H9 (cell line): ENCODE data around the gene COL17A1. TPM values are rescaled to one million over a fixed set of nuclear protein-coding genes. Genes with fewer than 3 reads are reported as not detected.

ENCODE experiments used
- DNase-seq: peaks from one replicate; pipeline ENCODE4 v3.0.0-alpha.2; 2017
- H2AFZ ChIP-seq: one replicate; pipeline ENCODE4 v1.6.1; 2013; ENCODE audit warnings: mild to moderate bottlenecking, low read length, control low read depth, moderate library complexity
- H2AK5ac ChIP-seq: 2 replicates; pipeline ENCODE4 v1.6.1; 2013; ENCODE audit warnings: low read length, control low read depth, mixed read lengths; ENCODE audit not compliant: insufficient read length
- H2BK120ac ChIP-seq: one replicate; pipeline ENCODE4 v1.6.1; 2013; ENCODE audit warnings: low read depth, mild to moderate bottlenecking, low read length, control low read depth, inconsistent platforms; ENCODE audit not compliant: poor library complexity, severe bottlenecking
- H2BK12ac ChIP-seq: 2 replicates; pipeline ENCODE4 v1.6.1; 2013; ENCODE audit warnings: low read length, control low read depth, mixed read lengths, low read depth; ENCODE audit not compliant: insufficient read length
- H2BK15ac ChIP-seq: 2 replicates; pipeline ENCODE4 v1.6.1; 2013; ENCODE audit warnings: low read depth, low read length, control low read depth
- H2BK20ac ChIP-seq: one replicate; pipeline ENCODE4 v1.6.1; 2013; ENCODE audit warnings: low read depth, mild to moderate bottlenecking, low read length, control low read depth, inconsistent platforms; ENCODE audit not compliant: poor library complexity, severe bottlenecking
- H2BK5ac ChIP-seq: 2 replicates; pipeline ENCODE4 v1.6.1; 2013; ENCODE audit warnings: low read length, control low read depth, mixed read lengths; ENCODE audit not compliant: insufficient read length
- H3K14ac ChIP-seq: 2 replicates; pipeline ENCODE4 v1.6.1; 2013; ENCODE audit warnings: low read length, control low read depth; ENCODE audit not compliant: insufficient read depth
- H3K18ac ChIP-seq: 2 replicates; pipeline ENCODE4 v1.6.1; 2013; ENCODE audit warnings: low read depth, mild to moderate bottlenecking, mixed read lengths, low read length, control low read depth; ENCODE audit not compliant: insufficient read length
- H3K23ac ChIP-seq: 2 replicates; pipeline ENCODE4 v1.6.1; 2013; ENCODE audit warnings: low read length, control low read depth, mixed read lengths, low read depth; ENCODE audit not compliant: insufficient read length
- H3K23me2 ChIP-seq: 2 replicates; pipeline ENCODE4 v1.6.1; 2013; ENCODE audit warnings: low read depth, mild to moderate bottlenecking, mixed read lengths, low read length, control low read depth; ENCODE audit not compliant: insufficient read length, poor library complexity, severe bottlenecking
- H3K27ac ChIP-seq: 2 replicates; pipeline ENCODE4 v1.5.1; 2013; ENCODE audit warnings: low read length, control low read depth, mixed read lengths, low read depth; ENCODE audit not compliant: insufficient read length
- H3K27me3 ChIP-seq: 2 replicates; pipeline ENCODE4 v1.6.1; 2013; ENCODE audit warnings: low read length, control low read depth, inconsistent platforms; ENCODE audit not compliant: insufficient read depth
- H3K4ac ChIP-seq: 2 replicates; pipeline ENCODE4 v1.6.1; 2013; ENCODE audit warnings: low read depth, mild to moderate bottlenecking, control low read depth, inconsistent platforms, low read length, moderate library complexity
- H3K4me1 ChIP-seq: 2 replicates; pipeline ENCODE4 v1.6.1; 2013; ENCODE audit warnings: low read length, control low read depth, inconsistent platforms; ENCODE audit not compliant: insufficient read depth
- H3K4me2 ChIP-seq: 2 replicates; pipeline ENCODE4 v1.6.1; 2013; ENCODE audit warnings: low read length, control low read depth, mixed read lengths; ENCODE audit not compliant: insufficient read length, insufficient read depth
- H3K56ac ChIP-seq: 2 replicates; pipeline ENCODE4 v1.6.1; 2013; ENCODE audit warnings: low read depth, mild to moderate bottlenecking, mixed read lengths, low read length, control low read depth; ENCODE audit not compliant: insufficient read length
- H3K79me1 ChIP-seq: 2 replicates; pipeline ENCODE4 v1.6.1; 2013; ENCODE audit warnings: low read depth, mild to moderate bottlenecking, moderate library complexity, low read length, control low read depth, inconsistent platforms; ENCODE audit not compliant: insufficient read depth, poor library complexity, severe bottlenecking
- H3K79me2 ChIP-seq: 2 replicates; pipeline ENCODE4 v1.6.1; 2013; ENCODE audit warnings: low read length, control low read depth, inconsistent platforms; ENCODE audit not compliant: insufficient read depth
- H3K9ac ChIP-seq: 2 replicates; pipeline ENCODE4 v1.6.1; 2013; ENCODE audit warnings: low read length, control low read depth, mixed read lengths; ENCODE audit not compliant: insufficient read length; ENCODE audit errors: extremely low read depth
- H3K9me3 ChIP-seq: one replicate; pipeline ENCODE4 v1.6.1; 2013; ENCODE audit warnings: low read depth, low read length, inconsistent platforms; ENCODE audit not compliant: control insufficient read depth
- H3T11ph ChIP-seq: one replicate; pipeline ENCODE4 v1.6.1; 2013; ENCODE audit warnings: mild to moderate bottlenecking, low read length, control low read depth, inconsistent platforms
- H4K20me1 ChIP-seq: one replicate; pipeline ENCODE4 v1.6.1; 2013; ENCODE audit not compliant: control insufficient read depth, insufficient read length, insufficient read depth
- H4K5ac ChIP-seq: 2 replicates; pipeline ENCODE4 v1.6.1; 2013; ENCODE audit warnings: low read depth, mild to moderate bottlenecking, mixed read lengths, low read length, control low read depth; ENCODE audit not compliant: insufficient read length
- H4K8ac ChIP-seq: replicated peaks from 2 replicates; pipeline ENCODE4 v1.6.1; 2013; ENCODE audit warnings: low read length, control low read depth, mixed read lengths, low read depth; ENCODE audit not compliant: insufficient read length
- H4K91ac ChIP-seq: 2 replicates; pipeline ENCODE4 v1.6.1; 2013; ENCODE audit warnings: low read depth, mild to moderate bottlenecking, moderate library complexity, mixed read lengths, low read length, control low read depth; ENCODE audit not compliant: insufficient read length
- H3K27ac Mint-ChIP-seq, 3 experiments: 2 replicates in 2 of 3; 3 replicates in 1 of 3; pipeline ENCODE4 v1.8.0; 2020 to 2021; ENCODE audit warnings: mixed read lengths in 3 of 3, mild to moderate bottlenecking in 1 of 3, moderate library complexity in 1 of 3
- H3K27me3 Mint-ChIP-seq: 2 replicates; pipeline ENCODE4 v1.8.0; 2021; ENCODE audit warnings: low read depth, mild to moderate bottlenecking, moderate library complexity, mixed read lengths
- H3K36me3 Mint-ChIP-seq, 3 experiments: 2 replicates in 2 of 3; 3 replicates in 1 of 3; pipeline ENCODE4 v1.8.0; 2020 to 2021; ENCODE audit warnings: low read depth in 3 of 3, mixed read lengths in 3 of 3; ENCODE audit not compliant: insufficient read depth in 1 of 3
- H3K4me1 Mint-ChIP-seq, 2 experiments: 2 replicates each; pipeline ENCODE4 v1.8.0; 2020; ENCODE audit warnings: mixed read lengths in 2 of 2
- H3K4me3 Mint-ChIP-seq, 2 experiments: 2 replicates in 1 of 2; 3 replicates in 1 of 2; pipeline ENCODE4 v1.8.0; 2020 to 2021; ENCODE audit warnings: mild to moderate bottlenecking in 2 of 2, mixed read lengths in 2 of 2, moderate library complexity in 1 of 2
- H3K9me3 Mint-ChIP-seq, 2 experiments: 2 replicates in 1 of 2; 3 replicates in 1 of 2; pipeline ENCODE4 v1.8.0; 2020; ENCODE audit warnings: mild to moderate bottlenecking in 2 of 2, mixed read lengths in 2 of 2, moderate library complexity in 1 of 2
- CTCF ChIP-seq: fragments of 200-600 bp; sonication (generic); conservative IDR thresholded peaks from 3 replicates; pipeline ENCODE4 v1.8.0; 2021; ENCODE audit warnings: antibody characterized with exemption, mild to moderate bottlenecking
- WGBS: extraction: QIAGEN DNeasy Blood & Tissue Kit; methylation state at CpG from one replicate; pipeline ENCODE4 v1.1.7; 2013; ENCODE audit warnings: missing lambda C conversion rate, low lambda C conversion rate, mixed read lengths; ENCODE audit not compliant: insufficient read length; ENCODE audit errors: extremely low coverage; 5-methylcytosine and 5-hydroxymethylcytosine counted together
- total RNA-seq: library from RNA; stranded (reverse); gene quantifications from 2 replicates; pipeline ENCODE4 v1.2.1, GENCODE V29; 2021

The COL17A1 gene
- total RNA-seq, 1 experiment from 2014 or later, result 1.9 TPM

GRCh38 chr10:104123397-104123796 is 37.7 kb upstream of the COL17A1 start:
- Mint-ChIP-seq H3K27ac (no peak overlapping the region), H3K9me3 (no peaks in the 10 kb centered on the region), H3K4me3 (peak overlapping the region; percentile 23 to 52; a peak in 3 of 5 replicates), H3K4me1 (peaks cover 34 to 37% of the 10 kb centered on the region in 2 experiments), H3K27me3 (no peaks in the 10 kb centered on the region), H3K36me3 (peaks cover 0 to 32% (median 3%) of the 10 kb centered on the region in 3 experiments; a peak in 5 of 7 replicates)
- Histone ChIP-seq H2BK12ac (no peak overlapping the region), H3K18ac (no peak overlapping the region), H3K79me2 (no peaks in the 10 kb centered on the region), H3K23ac (no peak overlapping the region), H3K27ac (no peak overlapping the region), H4K5ac (no peak overlapping the region), H3K14ac (no peak overlapping the region), H2AK5ac (no peak overlapping the region), H2BK5ac (no peak overlapping the region), H2AFZ (no peak overlapping the region), H3K4me1 (no peaks in the 10 kb centered on the region), H2BK20ac (no peak overlapping the region), H2BK120ac (no peak overlapping the region), H4K91ac (no peak overlapping the region), H3K56ac (no peak overlapping the region), H3K4ac (no peak overlapping the region), H3K23me2 (peaks cover 10% of the 10 kb centered on the region), H3K4me2 (peak overlapping the region; percentile 80), H4K8ac (no peak overlapping the region), H4K20me1 (no peaks in the 10 kb centered on the region), H3K27me3 (no peaks in the 10 kb centered on the region), H3K9me3 (no peaks in the 10 kb centered on the region), H3K9ac (no peak overlapping the region), H2BK15ac (no peak overlapping the region), H3K79me1 (no peaks in the 10 kb centered on the region), H3T11ph (no peak overlapping the region)
- TF ChIP-seq CTCF, result peak; percentile 35; the same call in 1 of the 3 replicates
- DNase-seq, result no peak
- WGBS, result no CpG with 5 or more reads among the region's 1 CpG
